Vagina (tissue), 2 donors: ENCODE measurements around the gene HFE. TPM values are rescaled to one million over a fixed set of nuclear protein-coding genes. Genes with fewer than 3 reads are reported as not detected.

Experiments
- DNase-seq, 2 donors: peaks; one replicate each; pipeline ENCODE4 v3.0.0-alpha.2; 2017; ENCODE audit errors: extremely low spot score in 2 of 2
- H3K27ac ChIP-seq: fragments of 200-600 bp; sonication (generic); one replicate; pipeline ENCODE4 v1.5.1; 2019
- H3K27me3 ChIP-seq: fragments of 200-600 bp; sonication (generic); one replicate; pipeline ENCODE4 v1.5.1; 2019
- H3K36me3 ChIP-seq, 2 donors: fragments of 200-600 bp; sonication (generic); one replicate each; pipeline ENCODE4 v1.5.1; 2017 to 2019
- H3K4me1 ChIP-seq: fragments of 200-600 bp; sonication (generic); one replicate; pipeline ENCODE4 v1.5.1; 2019
- H3K4me3 ChIP-seq, 2 donors: fragments of 200-600 bp; sonication (generic); 1 replicate in 1 of 2; 2 replicates in 1 of 2; pipeline ENCODE4 v1.5.1; 2016 to 2019
- H3K9me3 ChIP-seq: fragments of 200-600 bp; sonication (generic); one replicate; pipeline ENCODE4 v1.5.1; 2019
- CTCF ChIP-seq, 3 experiments: fragments of 450-650 bp in 2 of 3; fragments of 200-600 bp in 1 of 3; sonication (generic) in 1 of 3; IDR thresholded peaks; one replicate each; pipeline ENCODE4 v1.5.1; 2017 to 2019; ENCODE audit warnings: antibody characterized with exemption in 3 of 3, mild to moderate bottlenecking in 2 of 3, moderate library complexity in 2 of 3
- POLR2A ChIP-seq, 2 donors: fragments of 450-650 bp; IDR thresholded peaks; one replicate each; pipeline ENCODE4 v1.6.1; 2017; ENCODE audit warnings: antibody characterized with exemption in 2 of 2, mild to moderate bottlenecking in 2 of 2, moderate library complexity in 2 of 2
- POLR2AphosphoS5 ChIP-seq, 2 donors: sonication (generic); formaldehyde crosslinking; IDR thresholded peaks; one replicate each; pipeline ENCODE4 v1.9.0; 2017; ENCODE audit warnings: antibody characterized with exemption in 2 of 2, mild to moderate bottlenecking in 2 of 2, low read depth in 1 of 2; ENCODE audit not compliant: insufficient read depth in 1 of 2
- intact Hi-C: fragments of 100-400 bp; cut with DNase I; formaldehyde crosslinking; loops from one replicate; pipeline ENCODE4 v1.15.1; 2023
- total RNA-seq: library from RNA; depleted of rRNA; stranded (reverse); fragments of >200 nt; gene quantifications from one replicate; pipeline ENCODE4 v1.2.3, GENCODE V29; 2016

The HFE gene
- total RNA-seq, 1 donor from 2014 or later, result 7.6 TPM

GRCh38 chr6:26129656-26130055 is 42.4 kb downstream of the HFE start:
- intact Hi-C loops, result loop anchor here (10.0 kb wide), 1 partner anchor 1555 kb away; no protein-coding TSS in a partner anchor
- DNase-seq, result no peak
- peaks cover 0 to 25% of the 10 kb centered on the region in 2 donors for H3K36me3 ChIP-seq
- H3K27ac ChIP-seq, result no peak overlapping the region
- TF ChIP-seq POLR2A (IDR thresholded peaks at IDR 0.05) (no peak), POLR2AphosphoS5 (IDR thresholded peaks at IDR 0.05; ENCODE audit: insufficient read depth in 1 of 2, low read depth in 1 of 2) (no peak), CTCF (IDR thresholded peaks at IDR 0.05) (no peak)
- H3K4me1 ChIP-seq, result peaks cover 46% of the 10 kb centered on the region
- no peaks in the 10 kb centered on the region for H3K27me3 ChIP-seq
- H3K9me3 ChIP-seq, result no peaks in the 10 kb centered on the region
- no peak overlapping the region for H3K4me3 ChIP-seq

GRCh38 chr6:26130581-26131249 is 43.5 kb downstream of the HFE start:
- Histone ChIP-seq H3K4me1 (peaks cover 46% of the 10 kb centered on the region), H3K9me3 (no peaks in the 10 kb centered on the region), H3K36me3 (peaks cover 0 to 25% of the 10 kb centered on the region in 2 donors), H3K27ac (no peak overlapping the region), H3K4me3 (no peak overlapping the region), H3K27me3 (no peaks in the 10 kb centered on the region)
- TF ChIP-seq CTCF (IDR thresholded peaks at IDR 0.05), result no peak
- no peak for TF ChIP-seq POLR2AphosphoS5 (IDR thresholded peaks at IDR 0.05; ENCODE audit: insufficient read depth in 1 of 2, low read depth in 1 of 2)
- no peak for TF ChIP-seq POLR2A (IDR thresholded peaks at IDR 0.05)
- no peak for DNase-seq
- intact Hi-C loops, result no loop called here

GRCh38 chr6:26131618-26132017 is 44.4 kb downstream of the HFE start:
- intact Hi-C loops, result no loop called here
- H3K4me1 ChIP-seq, result peaks cover 43% of the 10 kb centered on the region
- peaks cover 0 to 25% of the 10 kb centered on the region in 2 donors for H3K36me3 ChIP-seq
- DNase-seq, result no peak
- H3K27me3 ChIP-seq, result no peaks in the 10 kb centered on the region
- H3K9me3 ChIP-seq, result no peaks in the 10 kb centered on the region
- no peak overlapping the region for H3K4me3 ChIP-seq
- TF ChIP-seq POLR2AphosphoS5 (IDR thresholded peaks at IDR 0.05; ENCODE audit: insufficient read depth in 1 of 2, low read depth in 1 of 2), result no peak
- TF ChIP-seq CTCF (IDR thresholded peaks at IDR 0.05), result no peak
- TF ChIP-seq POLR2A (IDR thresholded peaks at IDR 0.05), result no peak
- no peak overlapping the region for H3K27ac ChIP-seq

- H3K36me3 ChIP-seq, result peaks cover 0 to 29% of the 10 kb centered on the region in 2 donors
- intact Hi-C loops, result no loop called here
- TF ChIP-seq POLR2AphosphoS5 (IDR thresholded peaks at IDR 0.05; ENCODE audit: insufficient read depth in 1 of 2, low read depth in 1 of 2) (no peak), CTCF (IDR thresholded peaks at IDR 0.05) (no peak), POLR2A (IDR thresholded peaks at IDR 0.05) (no peak)
- H3K27me3 ChIP-seq, result no peaks in the 10 kb centered on the region
- no peak for DNase-seq
- no peak overlapping the region for H3K4me3 ChIP-seq
- no peaks in the 10 kb centered on the region for H3K9me3 ChIP-seq
- peaks cover 23% of the 10 kb centered on the region for H3K4me1 ChIP-seq
- H3K27ac ChIP-seq, result no peak overlapping the region
Observed at GRCh38 chr6:26133730-26134129, 46.5 kb downstream of the HFE start.

- Histone ChIP-seq H3K36me3 (peaks cover 0 to 18% of the 10 kb centered on the region in 2 donors), H3K4me3 (no peak overlapping the region), H3K4me1 (peaks cover 3% of the 10 kb centered on the region), H3K27me3 (no peaks in the 10 kb centered on the region), H3K27ac (no peak overlapping the region), H3K9me3 (no peaks in the 10 kb centered on the region)
- intact Hi-C loops, result no loop called here
- no peak for TF ChIP-seq POLR2AphosphoS5 (IDR thresholded peaks at IDR 0.05; ENCODE audit: insufficient read depth in 1 of 2, low read depth in 1 of 2)
- no peak for TF ChIP-seq CTCF (IDR thresholded peaks at IDR 0.05)
- no peak for TF ChIP-seq POLR2A (IDR thresholded peaks at IDR 0.05)
- no peak for DNase-seq
Observed at GRCh38 chr6:26136321-26136720, 49.1 kb downstream of the HFE start.
